ENCODE data around the gene VANGL2. TPM values are rescaled to one million over a fixed set of nuclear protein-coding genes. Genes with fewer than 3 reads are reported as not detected.

Gene VANGL2
- total RNA-seq, 2 donors from 2014 or later: 9.7 to 13.6 TPM

DNA sequence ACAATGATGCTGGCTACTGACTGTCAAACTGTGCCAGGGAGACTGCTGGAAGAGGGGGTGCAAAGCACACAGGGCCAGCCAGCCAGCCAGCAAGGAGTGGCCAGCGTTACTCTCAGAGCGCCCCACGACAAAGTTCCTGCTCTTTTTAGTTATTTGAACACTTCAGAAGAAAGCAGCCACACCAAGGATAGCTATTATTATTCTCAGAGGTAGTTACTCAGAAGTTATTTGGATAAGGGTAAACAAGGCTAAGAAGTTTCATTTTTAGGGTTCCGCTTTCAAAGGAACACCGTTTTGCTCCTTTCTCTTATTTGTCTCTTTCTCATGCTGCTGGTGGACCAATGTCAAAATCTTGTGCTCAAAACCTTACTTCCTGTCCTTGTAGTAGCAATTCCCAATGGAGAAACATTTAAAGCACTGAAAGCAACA, 59.9 kb downstream of the VANGL2 start:
- TF ChIP-seq POLR2AphosphoS5 (IDR thresholded peaks at IDR 0.05) (no peak), CTCF (IDR thresholded peaks at IDR 0.05) (no peak), POLR2A (IDR thresholded peaks at IDR 0.05) (no peak)
- DNase-seq (ENCODE audit: low spot score): no peak
- no peaks in the 10 kb centered on the region for H3K27me3 ChIP-seq (replicated peaks; ENCODE audit: insufficient read depth)
- H3K4me1 ChIP-seq (replicated peaks): no peaks in the 10 kb centered on the region
- no peaks in the 10 kb centered on the region for H3K9me3 ChIP-seq
- no peak overlapping the region for H3K4me3 ChIP-seq
- no peak overlapping the region for H3K27ac ChIP-seq
- intact Hi-C loops (cut with DNase I): no loop called here
- H3K36me3 ChIP-seq: no peaks in the 10 kb centered on the region
- WGBS: 73% methylated on average over 5 of the region's 5 CpGs

GRCh38 chr1:160460683-160461287, 60.4 kb downstream of the VANGL2 start:
- Histone ChIP-seq H3K4me3 (no peak overlapping the region), H3K4me1 (replicated peaks) (no peaks in the 10 kb centered on the region), H3K27ac (no peak overlapping the region), H3K9me3 (no peaks in the 10 kb centered on the region), H3K36me3 (no peaks in the 10 kb centered on the region), H3K27me3 (replicated peaks; ENCODE audit: insufficient read depth) (no peaks in the 10 kb centered on the region)
- WGBS: 53% methylated on average over 4 of the region's 4 CpGs
- intact Hi-C loops (cut with DNase I): no loop called here
- no peak for DNase-seq (ENCODE audit: low spot score)
- TF ChIP-seq POLR2A (IDR thresholded peaks at IDR 0.05): no peak
- TF ChIP-seq CTCF (IDR thresholded peaks at IDR 0.05): no peak
- no peak for TF ChIP-seq POLR2AphosphoS5 (IDR thresholded peaks at IDR 0.05)

GRCh38 chr1:160465123-160465522, 64.8 kb downstream of the VANGL2 start:
- H3K27ac ChIP-seq: no peak overlapping the region
- H3K36me3 ChIP-seq: no peaks in the 10 kb centered on the region
- WGBS: 97% methylated on average over 6 of the region's 6 CpGs
- no peak for TF ChIP-seq POLR2AphosphoS5 (IDR thresholded peaks at IDR 0.05)
- TF ChIP-seq POLR2A (IDR thresholded peaks at IDR 0.05): no peak
- no peak for TF ChIP-seq CTCF (IDR thresholded peaks at IDR 0.05)
- intact Hi-C loops (cut with DNase I): no loop called here
- no peaks in the 10 kb centered on the region for H3K4me1 ChIP-seq (replicated peaks)
- no peak overlapping the region for H3K4me3 ChIP-seq
- H3K9me3 ChIP-seq: no peaks in the 10 kb centered on the region
- DNase-seq (ENCODE audit: low spot score): no peak
- H3K27me3 ChIP-seq (replicated peaks; ENCODE audit: insufficient read depth): no peaks in the 10 kb centered on the region

DNA sequence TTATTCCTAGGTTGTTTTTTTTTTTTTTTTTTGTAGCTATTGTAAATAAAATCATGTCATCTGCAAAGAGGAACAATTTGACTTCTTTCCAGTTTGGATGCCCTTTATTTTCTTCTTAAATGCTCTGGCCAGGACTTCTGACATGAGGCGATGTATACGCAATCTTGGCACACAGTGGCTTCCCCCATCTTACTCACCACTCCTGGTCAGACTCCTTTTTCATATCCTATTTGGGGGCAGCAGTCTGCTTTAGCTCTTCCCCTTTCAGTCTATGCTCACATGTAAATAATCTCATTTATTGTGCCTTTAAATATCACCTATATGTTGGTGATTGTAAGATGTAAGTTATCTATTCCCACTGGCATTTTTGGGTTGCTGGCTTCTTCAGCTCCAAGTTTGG, 66.6 kb downstream of the VANGL2 start:
- intact Hi-C loops (cut with DNase I): no loop called here
- Histone ChIP-seq H3K27me3 (replicated peaks; ENCODE audit: insufficient read depth) (no peaks in the 10 kb centered on the region), H3K9me3 (no peaks in the 10 kb centered on the region), H3K4me1 (replicated peaks) (no peaks in the 10 kb centered on the region), H3K36me3 (no peaks in the 10 kb centered on the region), H3K4me3 (no peak overlapping the region), H3K27ac (no peak overlapping the region)
- no peak for DNase-seq (ENCODE audit: low spot score)
- 84% methylated on average over 2 of the region's 2 CpGs for WGBS
- TF ChIP-seq POLR2A (IDR thresholded peaks at IDR 0.05) (no peak), POLR2AphosphoS5 (IDR thresholded peaks at IDR 0.05) (no peak), CTCF (IDR thresholded peaks at IDR 0.05) (no peak)

- Histone ChIP-seq H3K36me3 (no peaks in the 10 kb centered on the region), H3K27me3 (replicated peaks; ENCODE audit: insufficient read depth) (no peaks in the 10 kb centered on the region), H3K4me1 (replicated peaks) (no peaks in the 10 kb centered on the region), H3K27ac (no peak overlapping the region), H3K9me3 (no peaks in the 10 kb centered on the region), H3K4me3 (no peak overlapping the region)
- no peak for TF ChIP-seq POLR2AphosphoS5 (IDR thresholded peaks at IDR 0.05)
- TF ChIP-seq POLR2A (IDR thresholded peaks at IDR 0.05): no peak
- TF ChIP-seq CTCF (IDR thresholded peaks at IDR 0.05): no peak
- no peak for DNase-seq (ENCODE audit: low spot score)
- intact Hi-C loops (cut with DNase I): no loop called here
Measured at GRCh38 chr1:160467576-160467975, 67.2 kb downstream of the VANGL2 start.

Measured in prostate gland (tissue), 2 donors.